ENCODE results near the gene CD4. TPM values are rescaled to one million over a fixed set of nuclear protein-coding genes. Genes with fewer than 3 reads are reported as not detected.

Gene CD4
- total RNA-seq, 4 donors from 2014 or later: 16.4 to 65.4 (median 29.6) TPM

DNA sequence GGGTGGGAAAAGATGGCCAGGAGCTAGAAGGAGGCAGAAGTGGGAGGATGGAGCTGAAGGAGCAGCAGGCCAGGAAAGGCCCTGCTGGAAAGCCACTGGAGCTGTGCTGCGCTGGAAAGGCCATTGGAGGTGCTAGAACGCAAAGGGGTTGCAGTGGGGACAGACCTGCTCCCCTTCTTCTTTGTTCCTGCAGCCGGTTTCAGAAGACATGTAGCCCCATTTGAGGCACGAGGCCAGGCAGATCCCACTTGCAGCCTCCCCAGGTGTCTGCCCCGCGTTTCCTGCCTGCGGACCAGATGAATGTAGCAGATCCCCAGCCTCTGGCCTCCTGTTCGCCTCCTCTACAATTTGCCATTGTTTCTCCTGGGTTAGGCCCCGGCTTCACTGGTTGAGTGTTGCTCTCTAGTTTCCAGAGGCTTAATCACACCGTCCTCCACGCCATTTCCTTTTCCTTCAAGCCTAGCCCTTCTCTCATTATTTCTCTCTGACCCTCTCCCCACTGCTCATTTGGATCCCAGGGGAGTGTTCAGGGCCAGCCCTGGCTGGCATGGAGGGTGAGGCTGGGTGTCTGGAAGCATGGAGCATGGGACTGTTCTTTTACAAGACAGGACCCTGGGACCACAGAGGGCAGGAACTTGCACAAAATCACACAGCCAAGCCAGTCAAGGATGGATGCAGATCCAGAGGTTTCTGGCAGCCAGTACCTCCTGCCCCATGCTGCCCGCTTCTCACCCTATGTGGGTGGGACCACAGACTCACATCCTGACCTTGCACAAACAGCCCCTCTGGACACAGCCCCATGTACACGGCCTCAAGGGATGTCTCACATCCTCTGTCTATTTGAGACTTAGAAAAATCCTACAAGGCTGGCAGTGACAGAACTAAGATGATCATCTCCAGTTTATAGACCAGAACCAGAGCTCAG is 30.0 kb downstream of the CD4 start:
- no peak for TF ChIP-seq CTCF (IDR thresholded peaks at IDR 0.05; ENCODE audit: low read depth)

GRCh38 chr12:6820166-6820565 is 30.8 kb downstream of the CD4 start:
- no peak for TF ChIP-seq CTCF (IDR thresholded peaks at IDR 0.05; ENCODE audit: low read depth)

- no peak for TF ChIP-seq CTCF (IDR thresholded peaks at IDR 0.05; ENCODE audit: low read depth)
Observed at GRCh38 chr12:6821591-6822425, 32.5 kb downstream of the CD4 start, which contains the start of gene GPR162. Gene GPR162 (plus strand): TSS chr12:6821821. CDS start chr12:6823899, 2,078 bp downstream.

DNA sequence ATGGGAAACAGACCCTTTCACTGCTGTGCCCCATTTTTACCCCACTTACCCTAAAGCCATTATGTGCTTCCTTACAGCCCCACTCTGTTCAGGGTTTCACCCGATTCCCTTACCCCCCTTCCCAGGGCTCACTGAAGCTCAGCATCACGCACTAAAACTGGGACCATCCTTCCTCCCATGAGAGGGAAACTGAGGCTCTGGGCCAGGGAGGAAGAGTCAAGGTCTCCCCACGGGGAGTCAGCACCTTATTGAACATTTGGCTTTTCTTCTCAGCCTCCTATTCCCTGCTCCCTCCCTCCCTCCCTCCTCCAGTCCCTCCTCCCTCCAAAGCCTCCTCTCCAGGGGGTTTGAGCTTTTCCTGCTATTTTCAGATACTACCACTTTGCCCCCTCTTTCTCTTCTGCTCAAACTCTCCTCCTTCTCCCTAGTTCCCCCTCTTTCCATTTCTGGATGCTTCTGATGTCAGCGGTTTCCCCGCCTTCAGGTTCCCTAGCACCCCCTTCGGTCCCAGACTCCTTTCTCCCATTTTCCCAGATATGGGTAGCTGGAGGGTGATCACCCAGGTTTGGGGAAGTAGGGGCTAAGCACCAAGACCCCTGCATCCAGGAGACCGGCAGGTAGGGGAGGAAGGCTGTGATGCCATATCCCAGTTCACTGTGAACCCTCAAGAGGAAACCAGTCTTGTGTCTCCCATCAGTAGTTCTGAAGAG is 33.3 kb downstream of the CD4 start:
- no peak for TF ChIP-seq CTCF (IDR thresholded peaks at IDR 0.05; ENCODE audit: low read depth)

GRCh38 chr12:6823182-6824084 is 34.1 kb downstream of the CD4 start:
- no peak for TF ChIP-seq CTCF (IDR thresholded peaks at IDR 0.05; ENCODE audit: low read depth)

DNA sequence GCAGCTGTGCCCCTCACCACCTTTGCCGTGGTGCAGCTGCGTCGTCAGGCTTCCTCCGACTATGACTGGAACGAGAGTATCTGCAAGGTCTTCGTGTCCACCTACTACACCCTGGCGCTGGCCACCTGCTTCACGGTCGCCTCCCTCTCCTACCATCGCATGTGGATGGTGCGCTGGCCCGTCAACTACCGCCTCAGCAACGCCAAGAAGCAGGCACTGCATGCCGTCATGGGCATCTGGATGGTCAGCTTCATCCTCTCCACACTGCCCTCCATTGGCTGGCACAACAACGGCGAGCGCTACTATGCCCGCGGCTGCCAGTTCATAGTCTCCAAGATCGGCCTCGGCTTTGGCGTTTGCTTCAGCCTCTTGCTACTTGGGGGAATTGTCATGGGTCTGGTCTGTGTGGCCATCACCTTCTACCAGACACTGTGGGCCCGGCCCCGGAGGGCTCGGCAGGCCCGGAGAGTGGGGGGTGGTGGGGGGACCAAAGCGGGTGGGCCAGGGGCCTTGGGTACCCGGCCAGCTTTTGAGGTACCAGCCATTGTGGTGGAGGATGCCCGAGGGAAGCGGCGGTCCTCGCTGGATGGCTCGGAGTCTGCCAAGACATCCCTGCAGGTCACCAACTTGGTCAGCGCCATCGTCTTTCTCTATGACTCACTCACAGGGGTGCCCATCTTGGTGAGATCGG is 34.9 kb downstream of the CD4 start:
- no peak for TF ChIP-seq CTCF (IDR thresholded peaks at IDR 0.05; ENCODE audit: low read depth)

All from subcutaneous adipose tissue (tissue), 4 donors.